Immature natural killer cell (primary cell): Measurements from ENCODE around the gene CYP19A1. TPM values are rescaled to one million over a fixed set of nuclear protein-coding genes. Genes with fewer than 3 reads are reported as not detected.

Experiments
- DNase-seq, 3 donors: peaks; one replicate each; pipeline ENCODE4 v3.0.0; 2022; ENCODE audit warnings: mixed read lengths in 1 of 3
- H3K27ac Mint-ChIP-seq, 6 donors: one replicate each; pipeline ENCODE4 v1.8.0; 2020; ENCODE audit warnings: mixed read lengths in 6 of 6, mild to moderate bottlenecking in 5 of 6, inconsistent platforms in 4 of 6, moderate library complexity in 3 of 6
- H3K27me3 Mint-ChIP-seq, 3 donors: one replicate each; pipeline ENCODE4 v1.8.0; 2020 to 2021; ENCODE audit warnings: low read depth in 3 of 3, mild to moderate bottlenecking in 3 of 3, mixed read lengths in 3 of 3, moderate library complexity in 3 of 3, inconsistent platforms in 1 of 3
- H3K36me3 Mint-ChIP-seq, 3 donors: one replicate each; pipeline ENCODE4 v1.8.0; 2020; ENCODE audit warnings: mixed read lengths in 3 of 3, inconsistent platforms in 2 of 3, mild to moderate bottlenecking in 2 of 3
- H3K4me1 Mint-ChIP-seq, 2 donors: one replicate each; pipeline ENCODE4 v1.8.0; 2020; ENCODE audit warnings: inconsistent platforms in 2 of 2, mild to moderate bottlenecking in 2 of 2, mixed read lengths in 2 of 2, moderate library complexity in 1 of 2
- H3K4me3 Mint-ChIP-seq, 5 donors: one replicate each; pipeline ENCODE4 v1.8.0; 2020; ENCODE audit warnings: mild to moderate bottlenecking in 5 of 5, mixed read lengths in 5 of 5, inconsistent platforms in 3 of 5, moderate library complexity in 3 of 5
- H3K9me3 Mint-ChIP-seq, 6 donors: one replicate each; pipeline ENCODE4 v1.8.0; 2020; ENCODE audit warnings: mild to moderate bottlenecking in 6 of 6, mixed read lengths in 6 of 6, inconsistent platforms in 4 of 6, moderate library complexity in 3 of 6
- polyA plus RNA-seq, 3 donors: library from polyadenylated mRNA; unstranded; fragments of 300-500 nt; fragmentation: Illumina TruSeq; gene quantifications; one replicate each; pipeline ENCODE4 v1.2.3, GENCODE V29; 2021

Gene CYP19A1
- polyA plus RNA-seq, 3 donors from 2014 or later = not detected

DNA sequence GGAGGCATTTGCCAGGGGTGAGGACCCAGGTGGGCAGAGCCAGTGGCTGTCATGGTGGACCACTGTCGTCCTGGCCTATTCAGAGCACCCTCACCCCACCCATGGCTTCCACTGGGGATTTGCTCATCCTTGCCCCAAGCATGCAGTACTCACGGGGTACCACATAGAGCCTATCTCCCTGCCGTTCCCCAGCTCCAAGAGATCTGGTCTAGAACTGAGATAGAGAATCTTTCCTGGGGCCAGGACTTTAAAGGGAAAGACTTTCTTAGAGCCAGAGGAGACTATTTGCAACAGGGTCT lies 166.8 kb downstream of the CYP19A1 start:
- no peak for DNase-seq
- peaks cover 0 to 1% (median 0%) of the 10 kb centered on the region in 6 donors for H3K9me3 Mint-ChIP-seq
- H3K27ac Mint-ChIP-seq = no peak overlapping the region
- peaks cover 0 to 4% (median 0%) of the 10 kb centered on the region in 3 donors for H3K27me3 Mint-ChIP-seq
- no peak overlapping the region for H3K4me3 Mint-ChIP-seq
- no peaks in the 10 kb centered on the region for H3K4me1 Mint-ChIP-seq
- no peaks in the 10 kb centered on the region for H3K36me3 Mint-ChIP-seq

DNA sequence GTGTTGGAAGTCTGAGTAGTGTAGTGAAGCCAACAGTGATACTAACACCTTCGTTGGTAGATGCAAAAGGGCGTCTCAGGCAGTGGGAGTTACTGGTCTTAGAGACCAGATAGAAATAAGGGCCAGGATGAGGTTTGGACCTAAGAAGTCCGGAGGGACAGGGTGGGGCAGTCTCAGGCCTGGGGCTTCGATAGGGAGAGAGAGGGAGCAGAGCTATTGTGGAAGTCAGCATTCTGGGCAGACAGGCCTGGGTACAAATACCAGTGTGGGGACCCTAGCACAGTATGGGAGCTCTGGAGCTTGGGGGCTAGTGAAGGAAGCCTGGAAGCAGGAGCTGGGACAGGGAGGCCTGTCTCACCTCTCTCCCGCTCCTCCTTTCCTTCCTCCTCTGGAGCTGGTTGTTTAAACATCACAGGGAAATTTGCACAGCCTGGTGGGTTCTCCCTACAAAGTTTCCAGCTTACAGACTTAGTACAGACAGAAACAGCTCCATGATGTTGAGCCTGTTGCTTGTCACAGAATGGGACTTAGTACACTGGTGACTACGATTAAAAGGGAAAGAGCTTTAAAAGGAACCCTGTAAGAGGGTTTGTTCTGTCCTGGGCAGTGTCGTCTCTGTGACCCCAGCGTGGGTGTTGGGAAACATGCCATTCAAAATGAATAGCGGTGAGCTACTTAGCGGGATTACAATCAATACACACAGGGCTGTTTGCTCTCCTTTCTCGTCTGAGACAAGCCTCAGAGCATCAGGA lies 167.3 kb downstream of the CYP19A1 start:
- Mint-ChIP-seq H3K27me3 (peaks cover 0 to 4% (median 0%) of the 10 kb centered on the region in 3 donors), H3K36me3 (no peaks in the 10 kb centered on the region), H3K9me3 (peaks cover 0 to 1% (median 0%) of the 10 kb centered on the region in 6 donors), H3K27ac (no peak overlapping the region), H3K4me1 (no peaks in the 10 kb centered on the region), H3K4me3 (no peak overlapping the region)
- DNase-seq = no peak

DNA sequence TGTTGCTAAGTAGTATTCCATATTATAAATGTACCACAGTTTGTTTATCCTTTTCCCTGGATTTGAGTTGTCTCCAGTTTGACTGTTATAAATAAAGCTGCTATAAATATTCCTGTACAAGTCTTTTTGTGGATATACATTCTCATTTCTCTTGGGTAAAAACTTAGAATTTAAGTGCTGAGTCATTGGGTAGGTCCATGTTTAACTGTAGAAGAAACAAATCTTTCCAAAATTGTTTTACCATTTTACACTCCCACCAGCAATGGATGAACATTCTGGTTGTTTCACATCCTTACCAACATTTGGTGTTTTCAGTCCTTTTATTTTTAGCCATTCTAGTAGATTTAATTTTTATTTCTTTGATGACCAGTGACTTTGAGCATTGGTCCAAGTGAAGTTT lies 169.7 kb downstream of the CYP19A1 start:
- H3K27ac Mint-ChIP-seq = no peak overlapping the region
- no peaks in the 10 kb centered on the region for H3K4me1 Mint-ChIP-seq
- no peak for DNase-seq
- no peaks in the 10 kb centered on the region for H3K36me3 Mint-ChIP-seq
- peaks cover 0 to 1% (median 0%) of the 10 kb centered on the region in 6 donors for H3K9me3 Mint-ChIP-seq
- no peak overlapping the region for H3K4me3 Mint-ChIP-seq
- H3K27me3 Mint-ChIP-seq = peaks cover 0 to 8% (median 1%) of the 10 kb centered on the region in 3 donors

DNA sequence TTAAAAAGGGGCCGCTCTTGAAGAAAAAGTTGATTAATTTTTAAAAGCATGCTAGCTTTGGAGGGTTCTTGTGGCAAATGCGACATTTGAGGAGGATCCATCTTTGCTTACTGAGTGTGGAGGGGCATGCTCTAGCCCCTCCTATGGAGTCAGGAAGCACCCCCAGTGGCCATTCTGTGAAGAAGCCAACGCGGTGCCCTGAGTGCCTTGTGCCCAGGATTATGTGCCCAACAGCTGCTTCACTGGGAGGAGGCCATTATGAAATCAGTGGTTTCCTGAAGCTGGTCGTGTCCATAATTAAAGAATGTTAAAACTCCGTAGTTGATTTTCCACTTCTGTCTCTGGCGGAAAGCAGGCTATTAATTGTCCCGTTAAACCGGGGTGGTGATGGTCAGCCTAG lies 174.6 kb downstream of the CYP19A1 start:
- H3K9me3 Mint-ChIP-seq = no peaks in the 10 kb centered on the region
- peaks cover 0 to 16% (median 1%) of the 10 kb centered on the region in 3 donors for H3K27me3 Mint-ChIP-seq
- H3K4me1 Mint-ChIP-seq = no peaks in the 10 kb centered on the region
- no peak overlapping the region for H3K4me3 Mint-ChIP-seq
- no peaks in the 10 kb centered on the region for H3K36me3 Mint-ChIP-seq
- no peak overlapping the region for H3K27ac Mint-ChIP-seq
- DNase-seq = no peak

DNA sequence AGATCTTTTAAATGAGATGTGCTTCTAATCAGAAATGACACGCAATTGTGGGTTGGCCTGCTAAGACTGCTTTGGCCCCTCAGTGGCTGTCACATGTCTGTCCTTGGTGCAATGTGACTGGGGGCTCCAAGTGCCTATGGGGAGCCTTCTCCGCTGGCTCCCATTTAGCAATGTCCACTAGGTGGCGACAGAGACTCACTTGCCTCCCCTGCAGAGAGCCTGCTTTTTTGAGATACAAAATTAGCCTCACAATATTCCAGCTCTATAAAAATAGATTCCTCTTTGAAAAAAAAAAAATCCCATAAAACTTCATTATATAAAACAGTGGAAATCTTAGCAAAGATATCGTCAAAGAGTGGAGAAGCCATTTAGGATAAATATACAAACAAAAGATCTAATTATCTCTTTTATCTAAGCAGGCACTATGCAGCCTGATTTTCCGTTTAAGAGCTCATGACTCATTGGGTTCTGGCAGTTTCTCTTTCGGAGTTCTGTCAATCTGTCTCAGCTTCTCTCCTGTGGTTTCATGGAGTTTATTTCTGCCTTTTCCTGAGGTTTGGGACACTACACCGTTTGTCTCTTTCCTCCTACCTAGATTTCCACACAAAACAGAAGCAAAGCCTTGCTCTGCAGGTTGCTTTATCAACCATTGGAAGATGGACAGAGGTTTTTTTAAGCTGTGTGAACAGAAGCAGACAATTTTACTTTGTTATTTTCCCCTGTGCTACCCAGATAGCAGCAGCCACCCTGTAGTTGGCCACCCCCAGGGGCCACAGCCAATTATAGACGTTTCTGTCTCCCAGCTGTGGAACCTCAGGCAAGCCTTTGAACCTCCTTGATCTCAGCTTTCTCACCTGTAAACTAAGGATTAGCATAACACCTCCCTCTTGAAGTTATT lies 175.3 kb downstream of the CYP19A1 start:
- no peak overlapping the region for H3K4me3 Mint-ChIP-seq

DNA sequence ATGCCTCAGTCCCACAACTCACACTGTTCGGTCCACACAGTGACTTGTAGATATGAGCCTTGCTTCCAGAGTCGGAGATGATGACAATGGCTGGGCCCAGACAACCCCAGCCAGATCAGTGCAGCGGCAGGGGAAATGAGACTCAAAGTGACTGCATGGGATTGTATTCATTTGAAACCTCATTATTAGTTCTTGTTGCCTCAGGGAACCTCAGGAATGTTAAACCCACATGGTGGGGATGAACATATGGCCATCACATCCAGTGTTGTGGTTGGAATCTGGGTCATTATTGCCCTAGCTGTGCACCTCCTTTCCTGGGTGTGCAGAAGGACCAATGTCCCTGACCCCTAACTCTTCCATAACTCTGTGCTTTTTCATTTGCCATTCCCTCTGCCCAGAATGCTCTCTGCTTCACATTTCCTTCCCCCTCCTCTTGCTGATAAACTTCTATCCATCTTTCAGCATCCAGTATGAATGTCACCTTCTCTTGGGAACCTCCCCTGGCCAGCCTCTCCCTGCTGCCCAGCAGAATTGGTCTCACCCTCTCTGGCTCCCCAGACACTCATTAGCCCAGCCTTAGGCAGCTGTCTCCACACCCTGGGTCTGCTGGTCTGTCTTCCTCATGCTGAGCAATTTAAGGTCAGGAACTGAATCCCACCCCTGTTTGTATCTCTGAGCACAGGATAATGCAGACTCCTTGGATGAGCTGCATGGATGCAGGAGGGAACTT lies 176.7 kb downstream of the CYP19A1 start:
- Mint-ChIP-seq H3K4me3 (no peak overlapping the region), H3K36me3 (no peaks in the 10 kb centered on the region), H3K9me3 (no peaks in the 10 kb centered on the region), H3K4me1 (no peaks in the 10 kb centered on the region), H3K27ac (no peak overlapping the region), H3K27me3 (peaks cover 3 to 12% (median 4%) of the 10 kb centered on the region in 3 donors)
- DNase-seq = no peak

More for the DNA sequence above, 175.3 kb downstream of the CYP19A1 start:
- Mint-ChIP-seq H3K4me1 (no peaks in the 10 kb centered on the region), H3K9me3 (no peaks in the 10 kb centered on the region), H3K27me3 (peaks cover 0 to 16% (median 2%) of the 10 kb centered on the region in 3 donors), H3K27ac (no peak overlapping the region), H3K36me3 (no peaks in the 10 kb centered on the region)
- peak; percentile 18 to 36 (median 32) for DNase-seq

DNA sequence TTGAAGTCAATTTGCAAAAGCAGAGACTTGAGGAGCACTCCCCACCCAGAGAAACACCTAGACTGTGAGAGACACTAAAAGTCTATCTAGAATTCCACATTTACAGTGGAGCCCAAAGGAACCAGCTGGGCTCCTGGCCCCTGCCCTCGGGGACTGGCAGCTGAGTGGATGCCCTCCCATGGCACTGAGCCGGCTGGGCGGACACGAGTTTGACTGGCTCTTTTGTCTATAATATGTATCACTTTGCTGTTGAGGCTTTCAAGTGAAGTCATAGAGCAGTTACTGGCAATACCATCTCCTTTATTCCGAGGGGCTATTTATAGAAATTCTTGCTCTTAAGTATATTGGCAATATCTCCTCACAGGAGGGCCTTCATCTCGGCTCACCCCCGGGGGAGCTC lies 177.9 kb downstream of the CYP19A1 start:
- no peak overlapping the region for H3K4me3 Mint-ChIP-seq
- no peaks in the 10 kb centered on the region for H3K4me1 Mint-ChIP-seq
- no peaks in the 10 kb centered on the region for H3K36me3 Mint-ChIP-seq
- H3K27me3 Mint-ChIP-seq = peaks cover 3 to 12% (median 4%) of the 10 kb centered on the region in 3 donors
- H3K27ac Mint-ChIP-seq = no peak overlapping the region
- no peaks in the 10 kb centered on the region for H3K9me3 Mint-ChIP-seq
- no peak for DNase-seq

Other genes with a start within 250 kb of the CYP19A1 start
- gene TNFAIP8L3, start 243.7 kb downstream of the CYP19A1 start, polyA plus RNA-seq = not detected
- not detected for gene GLDN, start 3.1 kb upstream of the CYP19A1 start, polyA plus RNA-seq